ENCODE measurements around the gene NTF3.

The NTF3 gene

GRCh38 chr12:5456030-5456429, 24.1 kb downstream of the NTF3 start:
- no peaks in the 10 kb centered on the region for H3K9me3 ChIP-seq (ENCODE audit: control insufficient read depth in 2 of 2, low read length in 2 of 2)
- no peaks in the 10 kb centered on the region for H3K4me1 ChIP-seq (ENCODE audit: control insufficient read depth in 2 of 2, insufficient read depth in 2 of 2, low read length in 2 of 2)
- H3K27ac ChIP-seq (ENCODE audit: low read depth in 2 of 2, low read length in 2 of 2), result no peak overlapping the region
- H3K4me3 ChIP-seq (ENCODE audit: low read length in 2 of 2), result no peak overlapping the region
- H3K9ac ChIP-seq (ENCODE audit: low read depth in 1 of 2, low read length in 2 of 2), result no peak overlapping the region
- H3K27me3 ChIP-seq (ENCODE audit: control insufficient read depth in 2 of 2, insufficient read depth in 2 of 2, low read length in 2 of 2), result no peaks in the 10 kb centered on the region
- H3K36me3 ChIP-seq (ENCODE audit: control insufficient read depth in 2 of 2, insufficient read depth in 2 of 2, low read length in 2 of 2), result no peaks in the 10 kb centered on the region

GRCh38 chr12:5456906-5457305, 25.0 kb downstream of the NTF3 start:
- Histone ChIP-seq H3K9ac (ENCODE audit: low read depth in 1 of 2, low read length in 2 of 2) (no peak overlapping the region), H3K27me3 (ENCODE audit: control insufficient read depth in 2 of 2, insufficient read depth in 2 of 2, low read length in 2 of 2) (no peaks in the 10 kb centered on the region), H3K27ac (ENCODE audit: low read depth in 2 of 2, low read length in 2 of 2) (no peak overlapping the region), H3K4me1 (ENCODE audit: control insufficient read depth in 2 of 2, insufficient read depth in 2 of 2, low read length in 2 of 2) (no peaks in the 10 kb centered on the region), H3K36me3 (ENCODE audit: control insufficient read depth in 2 of 2, insufficient read depth in 2 of 2, low read length in 2 of 2) (no peaks in the 10 kb centered on the region), H3K9me3 (ENCODE audit: control insufficient read depth in 2 of 2, low read length in 2 of 2) (no peaks in the 10 kb centered on the region), H3K4me3 (ENCODE audit: low read length in 2 of 2) (no peak overlapping the region)

- Histone ChIP-seq H3K4me3 (ENCODE audit: low read length in 2 of 2) (no peak overlapping the region), H3K36me3 (ENCODE audit: control insufficient read depth in 2 of 2, insufficient read depth in 2 of 2, low read length in 2 of 2) (no peaks in the 10 kb centered on the region), H3K27ac (ENCODE audit: low read depth in 2 of 2, low read length in 2 of 2) (no peak overlapping the region), H3K4me1 (ENCODE audit: control insufficient read depth in 2 of 2, insufficient read depth in 2 of 2, low read length in 2 of 2) (no peaks in the 10 kb centered on the region), H3K9ac (ENCODE audit: low read depth in 1 of 2, low read length in 2 of 2) (no peak overlapping the region), H3K9me3 (ENCODE audit: control insufficient read depth in 2 of 2, low read length in 2 of 2) (no peaks in the 10 kb centered on the region), H3K27me3 (ENCODE audit: control insufficient read depth in 2 of 2, insufficient read depth in 2 of 2, low read length in 2 of 2) (no peaks in the 10 kb centered on the region)
Measured at GRCh38 chr12:5458229-5459050, 26.5 kb downstream of the NTF3 start.

- no peak overlapping the region for H3K4me3 ChIP-seq (ENCODE audit: low read length in 2 of 2)
- no peaks in the 10 kb centered on the region for H3K27me3 ChIP-seq (ENCODE audit: control insufficient read depth in 2 of 2, insufficient read depth in 2 of 2, low read length in 2 of 2)
- no peak overlapping the region for H3K27ac ChIP-seq (ENCODE audit: low read depth in 2 of 2, low read length in 2 of 2)
- H3K4me1 ChIP-seq (ENCODE audit: control insufficient read depth in 2 of 2, insufficient read depth in 2 of 2, low read length in 2 of 2), result no peaks in the 10 kb centered on the region
- H3K9ac ChIP-seq (ENCODE audit: low read depth in 1 of 2, low read length in 2 of 2), result no peak overlapping the region
- no peaks in the 10 kb centered on the region for H3K36me3 ChIP-seq (ENCODE audit: control insufficient read depth in 2 of 2, insufficient read depth in 2 of 2, low read length in 2 of 2)
- no peaks in the 10 kb centered on the region for H3K9me3 ChIP-seq (ENCODE audit: control insufficient read depth in 2 of 2, low read length in 2 of 2)
Measured at GRCh38 chr12:5459051-5459782, 27.3 kb downstream of the NTF3 start.

GRCh38 chr12:5460817-5461216, 28.9 kb downstream of the NTF3 start:
- Histone ChIP-seq H3K9me3 (ENCODE audit: control insufficient read depth in 2 of 2, low read length in 2 of 2) (no peaks in the 10 kb centered on the region), H3K36me3 (ENCODE audit: control insufficient read depth in 2 of 2, insufficient read depth in 2 of 2, low read length in 2 of 2) (no peaks in the 10 kb centered on the region), H3K4me3 (ENCODE audit: low read length in 2 of 2) (no peak overlapping the region), H3K4me1 (ENCODE audit: control insufficient read depth in 2 of 2, insufficient read depth in 2 of 2, low read length in 2 of 2) (no peaks in the 10 kb centered on the region), H3K27ac (ENCODE audit: low read depth in 2 of 2, low read length in 2 of 2) (no peak overlapping the region), H3K27me3 (ENCODE audit: control insufficient read depth in 2 of 2, insufficient read depth in 2 of 2, low read length in 2 of 2) (no peaks in the 10 kb centered on the region), H3K9ac (ENCODE audit: low read depth in 1 of 2, low read length in 2 of 2) (no peak overlapping the region)

- Histone ChIP-seq H3K4me3 (ENCODE audit: low read length in 2 of 2) (no peak overlapping the region), H3K9ac (ENCODE audit: low read depth in 1 of 2, low read length in 2 of 2) (no peak overlapping the region), H3K36me3 (ENCODE audit: control insufficient read depth in 2 of 2, insufficient read depth in 2 of 2, low read length in 2 of 2) (no peaks in the 10 kb centered on the region), H3K9me3 (ENCODE audit: control insufficient read depth in 2 of 2, low read length in 2 of 2) (no peaks in the 10 kb centered on the region), H3K27ac (ENCODE audit: low read depth in 2 of 2, low read length in 2 of 2) (no peak overlapping the region), H3K27me3 (ENCODE audit: control insufficient read depth in 2 of 2, insufficient read depth in 2 of 2, low read length in 2 of 2) (no peaks in the 10 kb centered on the region), H3K4me1 (ENCODE audit: control insufficient read depth in 2 of 2, insufficient read depth in 2 of 2, low read length in 2 of 2) (no peaks in the 10 kb centered on the region)
Measured at GRCh38 chr12:5461966-5462365, 30.1 kb downstream of the NTF3 start.

GRCh38 chr12:5464096-5464495, 32.2 kb downstream of the NTF3 start:
- no peaks in the 10 kb centered on the region for H3K27me3 ChIP-seq (ENCODE audit: control insufficient read depth in 2 of 2, insufficient read depth in 2 of 2, low read length in 2 of 2)

GRCh38 chr12:5465384-5465783, 33.5 kb downstream of the NTF3 start:
- Histone ChIP-seq H3K9me3 (ENCODE audit: control insufficient read depth in 2 of 2, low read length in 2 of 2) (no peaks in the 10 kb centered on the region), H3K9ac (ENCODE audit: low read depth in 1 of 2, low read length in 2 of 2) (no peak overlapping the region), H3K4me3 (ENCODE audit: low read length in 2 of 2) (no peak overlapping the region), H3K27ac (ENCODE audit: low read depth in 2 of 2, low read length in 2 of 2) (no peak overlapping the region), H3K36me3 (ENCODE audit: control insufficient read depth in 2 of 2, insufficient read depth in 2 of 2, low read length in 2 of 2) (no peaks in the 10 kb centered on the region), H3K27me3 (ENCODE audit: control insufficient read depth in 2 of 2, insufficient read depth in 2 of 2, low read length in 2 of 2) (no peaks in the 10 kb centered on the region), H3K4me1 (ENCODE audit: control insufficient read depth in 2 of 2, insufficient read depth in 2 of 2, low read length in 2 of 2) (no peaks in the 10 kb centered on the region)

More at GRCh38 chr12:5464096-5464495, 32.2 kb downstream of the NTF3 start:
- no peaks in the 10 kb centered on the region for H3K4me1 ChIP-seq (ENCODE audit: control insufficient read depth in 2 of 2, insufficient read depth in 2 of 2, low read length in 2 of 2)
- no peaks in the 10 kb centered on the region for H3K9me3 ChIP-seq (ENCODE audit: control insufficient read depth in 2 of 2, low read length in 2 of 2)
- H3K36me3 ChIP-seq (ENCODE audit: control insufficient read depth in 2 of 2, insufficient read depth in 2 of 2, low read length in 2 of 2), result no peaks in the 10 kb centered on the region
- H3K27ac ChIP-seq (ENCODE audit: low read depth in 2 of 2, low read length in 2 of 2), result no peak overlapping the region
- H3K4me3 ChIP-seq (ENCODE audit: low read length in 2 of 2), result no peak overlapping the region
- no peak overlapping the region for H3K9ac ChIP-seq (ENCODE audit: low read depth in 1 of 2, low read length in 2 of 2)

GRCh38 chr12:5466521-5466960, 34.6 kb downstream of the NTF3 start:
- Histone ChIP-seq H3K9ac (ENCODE audit: low read depth in 1 of 2, low read length in 2 of 2) (no peak overlapping the region), H3K27me3 (ENCODE audit: control insufficient read depth in 2 of 2, insufficient read depth in 2 of 2, low read length in 2 of 2) (no peaks in the 10 kb centered on the region), H3K27ac (ENCODE audit: low read depth in 2 of 2, low read length in 2 of 2) (no peak overlapping the region), H3K9me3 (ENCODE audit: control insufficient read depth in 2 of 2, low read length in 2 of 2) (no peaks in the 10 kb centered on the region), H3K36me3 (ENCODE audit: control insufficient read depth in 2 of 2, insufficient read depth in 2 of 2, low read length in 2 of 2) (no peaks in the 10 kb centered on the region), H3K4me3 (ENCODE audit: low read length in 2 of 2) (no peak overlapping the region), H3K4me1 (ENCODE audit: control insufficient read depth in 2 of 2, insufficient read depth in 2 of 2, low read length in 2 of 2) (no peaks in the 10 kb centered on the region)

GRCh38 chr12:5467931-5468330, 36.0 kb downstream of the NTF3 start:
- H3K9ac ChIP-seq (ENCODE audit: low read depth in 1 of 2, low read length in 2 of 2), result no peak overlapping the region
- no peaks in the 10 kb centered on the region for H3K4me1 ChIP-seq (ENCODE audit: control insufficient read depth in 2 of 2, insufficient read depth in 2 of 2, low read length in 2 of 2)
- no peaks in the 10 kb centered on the region for H3K9me3 ChIP-seq (ENCODE audit: control insufficient read depth in 2 of 2, low read length in 2 of 2)
- no peaks in the 10 kb centered on the region for H3K27me3 ChIP-seq (ENCODE audit: control insufficient read depth in 2 of 2, insufficient read depth in 2 of 2, low read length in 2 of 2)
- no peaks in the 10 kb centered on the region for H3K36me3 ChIP-seq (ENCODE audit: control insufficient read depth in 2 of 2, insufficient read depth in 2 of 2, low read length in 2 of 2)
- no peak overlapping the region for H3K4me3 ChIP-seq (ENCODE audit: low read length in 2 of 2)
- no peak overlapping the region for H3K27ac ChIP-seq (ENCODE audit: low read depth in 2 of 2, low read length in 2 of 2)

Data from mucosa of rectum (tissue), 2 donors.